RWPE1 (cell line): ENCODE data around the gene AJAP1.

ENCODE experiments used
- CTCF ChIA-PET: fragments of 350-600 bp; sonication (Branson Sonifier 250); formaldehyde crosslinking; extraction: SDS; loops from one replicate; lab custom pipeline; 2021; lab: Yijun Ruan, JAX
- POLR2A ChIA-PET: fragments of 400-600 bp; formaldehyde crosslinking; extraction: SDS; loops from one replicate; lab custom pipeline; 2020; ENCODE audit warnings: antibody characterized with exemption; ENCODE audit not compliant: low non-redundant PET; lab: Yijun Ruan, JAX
- DNase-seq: peaks from one replicate; pipeline ENCODE4 v3.0.0; 2012; ENCODE audit warnings: low spot score
- H3K27ac ChIP-seq: fragments of 450-650 bp; 2 replicates; pipeline ENCODE4 v1.5.1; 2017
- CTCF ChIP-seq: fragments of 450-650 bp; conservative IDR thresholded peaks from 2 replicates; pipeline ENCODE4 v1.5.1; 2017; ENCODE audit warnings: low read depth, mild to moderate bottlenecking

AJAP1 gene

GRCh38 chr1:4628992-4629391, 25.4 kb upstream of the AJAP1 start:
- no peak for TF ChIP-seq CTCF
- ChIA-PET CTCF (no interaction called here), POLR2A (no interaction called here)
- no peak overlapping the region for H3K27ac ChIP-seq
- DNase-seq: no peak

GRCh38 chr1:4630561-4630960, 23.8 kb upstream of the AJAP1 start:
- ChIA-PET CTCF (no interaction called here), POLR2A (no interaction called here)
- DNase-seq: no peak
- TF ChIP-seq CTCF: no peak
- no peak overlapping the region for H3K27ac ChIP-seq

- POLR2A ChIA-PET: no interaction called here
- CTCF ChIA-PET: no interaction called here
- H3K27ac ChIP-seq: no peak overlapping the region
These were observed 23.1 kb upstream of the AJAP1 start for GRCh38 chr1:4631321-4631720.

GRCh38 chr1:4633346-4633745, 21.1 kb upstream of the AJAP1 start:
- POLR2A ChIA-PET: no interaction called here
- CTCF ChIA-PET: no interaction called here
- no peak for DNase-seq
- no peak for TF ChIP-seq CTCF
- H3K27ac ChIP-seq: no peak overlapping the region

More at GRCh38 chr1:4631321-4631720, 23.1 kb upstream of the AJAP1 start:
- no peak for DNase-seq
- no peak for TF ChIP-seq CTCF

- ChIA-PET POLR2A (no interaction called here), CTCF (interaction anchor here (0.7 kb wide), 1 partner anchor 72 kb away, joined by 4 read pairs; no protein-coding TSS in a partner anchor)
- TF ChIP-seq CTCF: no peak
- H3K27ac ChIP-seq: no peak overlapping the region
- DNase-seq: no peak
These were observed 20.1 kb upstream of the AJAP1 start for GRCh38 chr1:4634156-4634792.

GRCh38 chr1:4634793-4635406, 19.5 kb upstream of the AJAP1 start:
- TF ChIP-seq CTCF: no peak
- ChIA-PET POLR2A (no interaction called here), CTCF (interaction anchor here (0.7 kb wide), 1 partner anchor 71 kb away, joined by 4 read pairs; no protein-coding TSS in a partner anchor)
- no peak for DNase-seq
- no peak overlapping the region for H3K27ac ChIP-seq
